Loucy (cell line): Measurements from ENCODE around the gene PRAMEF12.

ENCODE experiments used
- H2AFZ ChIP-seq: fragments of 200-600 bp; sonication (generic); 2 replicates; pipeline ENCODE4 v1.6.0; 2016; ENCODE audit warnings: antibody characterized with exemption, mild to moderate bottlenecking, low read length, moderate library complexity
- H3F3A ChIP-seq: fragments of 200-600 bp; 2 replicates; pipeline ENCODE4 v1.6.0; 2016; ENCODE audit warnings: antibody characterized with exemption, low read depth, mild to moderate bottlenecking
- H3K27me3 ChIP-seq: fragments of 200-600 bp; sonication (generic); 2 replicates; pipeline ENCODE4 v1.6.1; 2014; ENCODE audit warnings: low read length, mild to moderate bottlenecking; ENCODE audit not compliant: insufficient read depth, poor library complexity, severe bottlenecking
- H3K36me3 ChIP-seq: fragments of 200-600 bp; sonication (generic); 2 replicates; pipeline ENCODE4 v1.6.1; 2016; ENCODE audit warnings: low read length; ENCODE audit not compliant: insufficient read depth
- H3K4me1 ChIP-seq: fragments of 200-600 bp; sonication (generic); 2 replicates; pipeline ENCODE4 v1.5.1; 2014; ENCODE audit warnings: low read length, mild to moderate bottlenecking; ENCODE audit not compliant: insufficient read depth, poor library complexity, severe bottlenecking
- H3K4me2 ChIP-seq: fragments of 200-600 bp; sonication (generic); 2 replicates; pipeline ENCODE4 v1.6.0; 2014; ENCODE audit warnings: antibody characterized with exemption, low read length, low read depth, mild to moderate bottlenecking; ENCODE audit not compliant: poor library complexity, severe bottlenecking
- H3K4me3 ChIP-seq: fragments of 200-600 bp; sonication (generic); 2 replicates; pipeline ENCODE4 v1.5.1; 2014; ENCODE audit warnings: low read length, mild to moderate bottlenecking, mixed read lengths; ENCODE audit not compliant: poor library complexity, severe bottlenecking
- H3K79me2 ChIP-seq: fragments of 200-600 bp; sonication (generic); 2 replicates; pipeline ENCODE4 v1.6.1; 2014; ENCODE audit warnings: low read length; ENCODE audit not compliant: insufficient read depth
- H3K9ac ChIP-seq: fragments of 200-600 bp; sonication (generic); 2 replicates; pipeline ENCODE4 v1.6.0; 2014; ENCODE audit warnings: mild to moderate bottlenecking, low read depth, low read length, moderate library complexity; ENCODE audit not compliant: poor library complexity, severe bottlenecking
- H3K9me2 ChIP-seq: fragments of 200-600 bp; sonication (generic); replicated peaks from 2 replicates; pipeline ENCODE4 v1.6.1; 2016; ENCODE audit warnings: low read depth, low read length, mixed read lengths
- H3K9me3 ChIP-seq: fragments of 200-600 bp; sonication (generic); 2 replicates; pipeline ENCODE4 v1.6.1; 2014; ENCODE audit warnings: mild to moderate bottlenecking, antibody characterized with exemption, low read length, low read depth; ENCODE audit not compliant: insufficient read depth
- H4K20me1 ChIP-seq: fragments of 200-600 bp; sonication (generic); 2 replicates; pipeline ENCODE4 v1.6.0; 2014; ENCODE audit warnings: antibody characterized with exemption, low read length, mild to moderate bottlenecking; ENCODE audit not compliant: insufficient read depth, poor library complexity, severe bottlenecking
- EZH2phosphoT487 ChIP-seq: fragments of 200-600 bp; IDR thresholded peaks from 2 replicates; pipeline ENCODE4 v1.6.1; 2018; ENCODE audit warnings: antibody characterized with exemption, mild to moderate bottlenecking, moderate library complexity, borderline replicate concordance
- TF ChIP-seq, protein P1 (sequence below): fragments of 200-600 bp; sonication (generic); conservative IDR thresholded peaks from 2 replicates; pipeline ENCODE4 v1.5.1; 2014; ENCODE audit warnings: mild to moderate bottlenecking, antibody characterized with exemption, low read length

PRAMEF12 gene

DNA sequence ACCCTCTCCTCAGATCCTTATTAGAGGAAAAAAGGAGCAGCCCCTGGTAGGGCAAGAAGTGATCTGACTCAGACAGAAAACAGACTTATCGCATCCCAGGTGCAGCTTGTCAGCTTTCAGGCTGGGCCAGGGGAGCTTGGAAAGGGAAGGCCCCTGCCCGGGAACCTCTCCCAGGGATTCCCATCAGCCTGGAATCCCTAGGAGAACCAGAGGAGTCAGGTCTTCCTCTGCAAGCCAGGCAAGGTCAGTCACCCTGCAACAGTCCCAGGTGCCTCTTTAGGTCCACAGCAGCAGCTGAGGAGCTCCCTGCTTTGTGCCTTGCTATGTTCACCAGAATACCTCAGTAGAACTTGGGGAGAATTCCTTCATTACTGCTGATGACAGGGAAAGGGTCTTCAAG lies 2.9 kb upstream of the PRAMEF12 start:
- Histone ChIP-seq H4K20me1 (no peaks in the 10 kb centered on the region), H3K79me2 (no peaks in the 10 kb centered on the region), H3K9ac (no peak overlapping the region), H3K4me2 (no peak overlapping the region), H3K9me3 (no peaks in the 10 kb centered on the region), H3K4me3 (no peak overlapping the region), H2AFZ (no peak overlapping the region), H3K27me3 (no peaks in the 10 kb centered on the region), H3K4me1 (no peaks in the 10 kb centered on the region), H3K36me3 (no peaks in the 10 kb centered on the region), H3K9me2 (no peaks in the 10 kb centered on the region), H3F3A (no peaks in the 10 kb centered on the region)
- TF ChIP-seq, protein P1, sequence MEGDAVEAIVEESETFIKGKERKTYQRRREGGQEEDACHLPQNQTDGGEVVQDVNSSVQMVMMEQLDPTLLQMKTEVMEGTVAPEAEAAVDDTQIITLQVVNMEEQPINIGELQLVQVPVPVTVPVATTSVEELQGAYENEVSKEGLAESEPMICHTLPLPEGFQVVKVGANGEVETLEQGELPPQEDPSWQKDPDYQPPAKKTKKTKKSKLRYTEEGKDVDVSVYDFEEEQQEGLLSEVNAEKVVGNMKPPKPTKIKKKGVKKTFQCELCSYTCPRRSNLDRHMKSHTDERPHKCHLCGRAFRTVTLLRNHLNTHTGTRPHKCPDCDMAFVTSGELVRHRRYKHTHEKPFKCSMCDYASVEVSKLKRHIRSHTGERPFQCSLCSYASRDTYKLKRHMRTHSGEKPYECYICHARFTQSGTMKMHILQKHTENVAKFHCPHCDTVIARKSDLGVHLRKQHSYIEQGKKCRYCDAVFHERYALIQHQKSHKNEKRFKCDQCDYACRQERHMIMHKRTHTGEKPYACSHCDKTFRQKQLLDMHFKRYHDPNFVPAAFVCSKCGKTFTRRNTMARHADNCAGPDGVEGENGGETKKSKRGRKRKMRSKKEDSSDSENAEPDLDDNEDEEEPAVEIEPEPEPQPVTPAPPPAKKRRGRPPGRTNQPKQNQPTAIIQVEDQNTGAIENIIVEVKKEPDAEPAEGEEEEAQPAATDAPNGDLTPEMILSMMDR = no peak
- TF ChIP-seq EZH2phosphoT487 = no peak

DNA sequence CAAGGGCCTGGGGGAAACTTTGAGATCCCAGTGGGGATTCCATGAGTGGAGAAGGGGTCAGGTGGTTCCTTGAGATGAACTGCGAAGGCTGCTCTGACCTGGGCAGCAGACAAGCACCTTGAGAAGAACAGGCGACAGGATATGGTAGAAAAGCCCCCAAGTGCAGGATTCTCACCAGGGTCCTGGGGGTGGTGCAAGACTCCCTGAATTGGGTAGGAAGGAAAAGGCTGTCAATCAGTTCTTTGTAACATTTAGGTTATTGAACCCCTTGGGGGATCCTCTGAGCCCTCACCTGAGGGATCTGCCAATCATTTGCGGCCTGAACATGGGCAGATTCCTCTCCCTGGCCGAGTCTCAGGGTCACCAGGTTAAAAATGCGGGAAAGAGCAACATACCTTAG lies 2.4 kb upstream of the PRAMEF12 start:
- no peaks in the 10 kb centered on the region for H3K4me1 ChIP-seq
- no peak overlapping the region for H2AFZ ChIP-seq
- no peak for TF ChIP-seq EZH2phosphoT487
- TF ChIP-seq, protein P1 = no peak
- H3K4me3 ChIP-seq = no peak overlapping the region
- no peaks in the 10 kb centered on the region for H3K79me2 ChIP-seq
- no peaks in the 10 kb centered on the region for H4K20me1 ChIP-seq
- H3K4me2 ChIP-seq = no peak overlapping the region
- H3K9me2 ChIP-seq = no peaks in the 10 kb centered on the region
- no peaks in the 10 kb centered on the region for H3K36me3 ChIP-seq
- no peak overlapping the region for H3K9ac ChIP-seq
- H3K27me3 ChIP-seq = no peaks in the 10 kb centered on the region
- H3F3A ChIP-seq = no peaks in the 10 kb centered on the region
- H3K9me3 ChIP-seq = no peaks in the 10 kb centered on the region

DNA sequence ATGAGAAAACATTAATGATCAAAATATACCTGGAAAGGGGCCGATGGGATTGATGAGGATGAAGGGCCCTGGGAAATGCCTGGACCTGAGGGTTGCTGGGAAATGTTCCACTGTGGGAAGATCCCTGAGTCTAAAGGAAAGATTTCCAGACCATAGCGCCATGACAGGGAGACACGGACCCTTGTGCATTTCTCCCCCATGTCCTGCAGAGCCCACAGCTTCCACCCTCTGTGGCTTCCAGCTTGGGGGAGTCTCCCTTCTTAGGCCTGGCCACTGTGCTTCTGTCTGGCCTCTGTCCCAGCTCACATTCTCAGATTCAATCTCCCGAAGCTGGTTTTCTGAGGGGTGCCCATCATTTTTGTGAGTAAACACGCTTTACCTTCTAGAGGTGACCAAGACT lies 1.0 kb upstream of the PRAMEF12 start:
- H3K4me2 ChIP-seq = no peak overlapping the region
- no peaks in the 10 kb centered on the region for H3F3A ChIP-seq
- H3K36me3 ChIP-seq = no peaks in the 10 kb centered on the region
- H3K9me3 ChIP-seq = no peaks in the 10 kb centered on the region
- no peaks in the 10 kb centered on the region for H3K79me2 ChIP-seq
- H2AFZ ChIP-seq = no peak overlapping the region
- no peaks in the 10 kb centered on the region for H3K27me3 ChIP-seq
- H3K9ac ChIP-seq = no peak overlapping the region
- no peaks in the 10 kb centered on the region for H3K4me1 ChIP-seq
- no peak overlapping the region for H3K4me3 ChIP-seq
- TF ChIP-seq, protein P1 = no peak
- no peak for TF ChIP-seq EZH2phosphoT487
- H3K9me2 ChIP-seq = no peaks in the 10 kb centered on the region
- H4K20me1 ChIP-seq = no peaks in the 10 kb centered on the region
